Stimulated activated CD4-positive, alpha-beta T cell treated with anti-CD3 and anti-CD28 coated beads, Interleukin-15, amount 100 ng/mL, for 48 hours (primary cell): ENCODE measurements around the gene CHRNG.
"Not testable (repeated sequence)": the region's sequence is repeated elsewhere in the genome, so short reads cannot be mapped to it uniquely, and the experiment has no call there.

Experiments used
- DNase-seq, 2 donors: peaks; one replicate each; pipeline ENCODE4 v3.0.0-alpha.2; 2020; ENCODE audit warnings: low read depth in 2 of 2

The CHRNG gene

DNA sequence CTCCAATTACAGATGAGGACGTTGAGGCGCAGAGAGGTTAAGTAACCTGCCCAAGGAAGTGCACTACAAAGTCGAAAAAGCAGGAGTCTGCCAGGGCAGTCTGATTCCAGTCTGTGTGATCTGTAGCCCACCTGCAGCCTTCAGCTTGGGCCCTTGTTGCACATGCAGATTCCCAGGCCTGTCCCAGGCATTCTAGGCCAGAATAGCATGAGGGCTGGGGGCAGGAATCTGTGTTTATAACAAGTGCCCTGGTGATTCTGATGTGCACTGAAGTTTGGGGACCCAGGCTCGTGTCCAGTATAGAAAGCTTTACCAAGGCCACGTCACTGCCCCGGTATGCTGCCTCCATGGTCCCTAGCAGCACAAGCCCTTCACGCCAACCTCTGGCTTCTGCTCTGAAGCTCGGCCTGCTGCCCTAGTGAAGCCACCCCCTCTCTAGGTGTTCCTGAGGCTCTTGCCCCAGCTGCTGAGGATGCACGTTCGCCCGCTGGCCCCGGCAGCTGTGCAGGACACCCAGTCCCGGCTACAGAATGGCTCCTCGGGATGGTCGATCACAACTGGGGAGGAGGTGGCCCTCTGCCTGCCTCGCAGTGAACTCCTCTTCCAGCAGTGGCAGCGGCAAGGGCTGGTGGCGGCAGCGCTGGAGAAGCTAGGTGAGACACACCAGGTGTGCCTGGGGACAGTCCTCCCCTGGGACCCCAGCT, 4.6 kb downstream of the CHRNG start:
- DNase-seq = no peak

DNA sequence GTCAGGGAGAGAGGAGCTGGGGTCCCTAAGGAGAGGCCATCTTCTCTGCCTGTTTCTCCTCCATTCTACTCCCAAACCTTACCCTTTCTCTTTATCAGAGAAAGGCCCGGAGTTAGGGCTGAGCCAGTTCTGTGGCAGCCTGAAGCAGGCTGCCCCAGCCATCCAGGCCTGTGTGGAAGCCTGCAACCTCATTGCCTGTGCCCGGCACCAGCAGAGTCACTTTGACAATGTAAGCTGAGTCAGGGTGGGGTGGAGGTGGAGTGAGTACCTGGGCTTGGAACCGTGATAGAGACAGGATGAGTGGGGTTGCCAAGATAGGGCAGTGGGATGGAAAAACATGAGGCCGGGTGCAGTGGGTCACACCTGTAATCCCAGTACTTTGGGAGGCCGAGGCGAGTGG, 5.2 kb downstream of the CHRNG start:
- no peak for DNase-seq

GRCh38 chr2:232545511-232546375, 6.3 kb downstream of the CHRNG start:
- no peak for DNase-seq

DNA sequence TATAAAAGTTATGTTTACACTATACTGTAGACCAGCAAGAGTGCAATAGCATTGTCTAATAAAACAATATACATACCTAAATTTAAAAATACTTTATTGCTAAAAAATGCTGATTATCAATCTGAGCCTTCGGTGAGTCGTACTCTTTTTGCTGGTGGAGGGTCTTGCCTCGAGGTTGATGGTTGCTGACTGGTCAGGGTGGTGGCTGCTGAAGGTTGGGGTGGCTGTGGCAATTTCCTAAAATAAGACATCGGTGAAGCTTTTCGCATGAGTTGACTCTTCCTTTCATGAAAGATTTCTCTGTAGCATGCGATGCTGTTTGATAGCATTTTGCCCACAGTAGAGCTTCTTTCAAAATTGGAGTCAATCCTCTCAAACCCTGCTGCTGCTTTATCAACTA, 8.5 kb downstream of the CHRNG start:
- DNase-seq = no peak

DNA sequence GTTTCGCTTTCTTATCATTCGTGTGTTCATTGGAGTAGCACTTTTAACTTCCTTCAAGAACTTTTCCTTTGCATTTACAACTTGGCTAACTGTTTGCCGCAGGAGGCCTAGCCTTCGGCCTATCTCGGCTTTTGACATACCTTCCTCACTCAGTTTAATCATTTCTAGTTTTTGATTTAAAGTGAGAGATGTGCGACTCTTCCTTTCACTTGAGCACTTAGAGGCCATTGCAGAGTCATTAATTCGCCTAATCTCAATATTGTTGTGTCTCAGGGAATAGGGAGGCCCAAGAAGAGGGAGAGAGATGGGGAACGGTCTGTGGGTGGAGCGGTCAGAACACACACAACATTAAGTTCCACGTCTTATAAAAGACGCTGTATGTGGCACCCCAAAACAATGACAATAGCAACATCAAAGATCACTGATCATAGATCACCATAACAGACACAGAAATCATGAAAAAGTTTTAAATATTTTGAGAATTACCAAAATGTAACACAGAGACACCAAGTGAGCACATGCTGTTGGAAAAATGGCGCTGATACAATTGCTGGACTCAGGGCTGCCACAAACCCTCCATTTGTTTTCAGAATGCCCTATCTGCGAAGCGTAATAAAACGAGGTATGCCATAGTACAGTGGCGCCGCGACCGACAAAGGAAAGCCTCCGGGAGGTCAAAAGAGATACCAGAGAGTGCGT, 10.3 kb downstream of the CHRNG start:
- DNase-seq = no peak

GRCh38 chr2:232550354-232551249, 11.1 kb downstream of the CHRNG start, which contains the start of the genes EIF4E2 and TIGD1:
TSS of gene EIF4E2 (plus strand) at chr2:232550689. CDS start at chr2:232550725, 36 bp downstream.
TSS of gene TIGD1 (minus strand) at chr2:232550557. CDS start at chr2:232549882, 675 bp downstream.
- peak; percentile 91 to 92 for DNase-seq

DNA sequence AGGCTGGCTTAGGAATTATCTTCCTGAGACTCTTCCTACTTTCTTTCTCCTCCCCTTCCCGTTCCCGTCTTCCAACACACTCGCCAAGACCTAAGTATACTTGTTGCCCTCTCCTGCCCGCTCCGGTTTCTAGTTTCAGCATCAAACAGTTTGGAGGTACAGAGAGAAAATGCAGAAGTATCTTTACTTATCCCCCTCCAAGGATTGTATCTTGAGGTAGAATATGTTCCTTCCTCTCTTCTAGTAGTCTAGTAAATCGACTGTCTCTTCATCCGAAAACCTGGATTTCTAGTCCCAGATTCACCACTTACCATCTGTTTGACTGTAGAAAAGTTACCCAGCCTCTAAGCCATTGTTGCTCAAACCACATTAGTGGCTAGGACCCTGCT, 11.8 kb downstream of the CHRNG start:
- DNase-seq = no peak

GRCh38 chr2:232551776-232552175, 12.3 kb downstream of the CHRNG start:
- DNase-seq = no peak

DNA sequence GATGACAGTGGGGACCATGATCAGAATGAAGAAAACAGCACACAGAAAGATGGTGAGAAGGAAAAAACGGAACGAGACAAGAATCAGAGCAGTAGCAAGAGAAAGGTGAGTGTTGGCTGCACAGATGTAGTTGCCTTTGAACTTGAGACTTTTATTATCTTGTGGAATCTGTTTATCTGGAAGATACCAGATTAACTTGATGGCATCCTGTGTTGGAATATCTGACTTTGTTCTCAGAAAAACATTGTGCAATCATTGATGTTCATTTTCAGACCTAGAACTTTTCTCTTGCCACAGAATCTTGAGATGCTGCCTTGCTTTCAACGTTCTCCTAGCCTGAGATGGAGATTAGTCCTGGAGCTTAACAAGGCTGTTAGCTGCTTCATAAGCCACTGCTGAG, 16.9 kb downstream of the CHRNG start:
- no peak for DNase-seq

- no peak for DNase-seq
Measured at GRCh38 chr2:232562515-232563151, 23.1 kb downstream of the CHRNG start.

GRCh38 chr2:232563580-232563979, 24.1 kb downstream of the CHRNG start:
- no peak for DNase-seq

GRCh38 chr2:232567721-232568120, 28.2 kb downstream of the CHRNG start:
- DNase-seq = no peak

- no peak for DNase-seq
Measured at GRCh38 chr2:232568161-232568560, 28.7 kb downstream of the CHRNG start.

DNA sequence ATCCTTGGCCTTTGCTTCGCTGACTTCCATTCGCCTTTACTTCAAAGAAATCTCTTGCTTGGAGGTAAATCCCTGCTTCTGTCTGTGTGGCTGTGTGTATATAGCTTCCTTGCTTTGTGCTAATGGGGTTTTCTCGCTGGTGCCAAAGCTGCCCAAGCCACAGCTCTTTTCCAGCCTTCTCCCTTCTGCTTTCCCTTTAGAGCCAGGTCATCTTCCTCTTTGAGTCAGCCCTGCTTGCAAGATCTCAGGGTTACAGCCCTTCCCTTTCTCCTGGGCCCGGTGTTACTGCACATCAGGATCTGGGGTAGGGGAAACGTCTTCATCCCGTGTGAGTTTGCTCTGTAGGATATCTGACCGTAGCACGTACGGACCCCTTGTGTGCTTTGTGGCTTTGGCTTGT, 30.0 kb downstream of the CHRNG start:
- DNase-seq = no peak

DNA sequence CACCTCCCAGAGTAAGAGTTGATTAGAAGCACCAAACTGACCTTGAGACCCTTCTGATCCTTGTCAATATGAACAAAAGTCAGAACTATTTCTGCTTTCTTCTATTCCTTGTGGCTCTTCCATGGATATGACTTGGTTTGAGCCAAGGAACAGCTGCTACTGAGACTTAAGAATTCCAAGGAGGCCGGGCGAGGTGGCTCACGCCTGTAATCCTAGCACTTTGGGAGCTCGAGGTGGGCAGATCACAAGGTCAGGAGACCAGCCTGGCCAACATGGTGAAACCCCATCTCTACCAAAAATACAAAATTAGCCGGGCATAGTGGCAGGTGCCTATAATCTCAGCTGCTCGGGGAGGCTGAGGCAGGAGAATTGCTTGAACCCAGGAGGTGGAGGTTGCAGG, 31.0 kb downstream of the CHRNG start:
- DNase-seq = not testable (repeated sequence)

- no peak for DNase-seq
Measured at GRCh38 chr2:232571026-232571474, 31.6 kb downstream of the CHRNG start.

GRCh38 chr2:232573042-232573441, 33.5 kb downstream of the CHRNG start:
- DNase-seq = no peak

DNA sequence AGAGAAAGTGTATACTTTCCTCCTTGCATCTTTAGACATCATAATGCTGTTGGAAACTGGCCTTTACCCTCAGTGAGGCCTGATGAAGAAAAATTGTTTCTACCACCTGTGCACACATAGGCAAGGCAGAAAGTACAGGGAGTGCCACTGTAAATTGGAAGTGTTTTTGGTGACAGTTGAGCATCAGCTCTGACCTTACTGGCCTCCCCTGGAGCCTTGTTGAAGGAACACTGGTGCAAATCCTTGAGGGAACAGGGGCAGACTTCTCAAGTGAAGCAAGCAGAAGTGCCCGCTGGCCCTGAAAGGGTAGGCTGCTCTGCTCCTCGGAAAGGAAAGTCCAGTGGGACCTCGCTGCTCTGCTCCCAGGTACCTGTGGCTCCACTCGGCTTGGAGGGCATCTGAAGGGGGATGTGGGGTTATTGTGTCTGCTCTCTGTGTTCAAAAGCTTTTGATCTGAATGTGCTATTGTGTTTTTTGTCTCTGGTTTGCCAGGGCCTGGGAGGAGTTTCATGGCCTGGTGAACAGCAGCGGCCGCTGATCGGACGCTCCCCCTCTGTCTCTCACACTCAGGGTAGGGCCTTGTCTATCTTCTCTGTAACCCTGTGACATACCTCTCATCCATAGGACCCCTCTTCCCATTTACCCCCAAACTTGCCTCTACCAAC, 34.4 kb downstream of the CHRNG start:
- no peak for DNase-seq

DNA sequence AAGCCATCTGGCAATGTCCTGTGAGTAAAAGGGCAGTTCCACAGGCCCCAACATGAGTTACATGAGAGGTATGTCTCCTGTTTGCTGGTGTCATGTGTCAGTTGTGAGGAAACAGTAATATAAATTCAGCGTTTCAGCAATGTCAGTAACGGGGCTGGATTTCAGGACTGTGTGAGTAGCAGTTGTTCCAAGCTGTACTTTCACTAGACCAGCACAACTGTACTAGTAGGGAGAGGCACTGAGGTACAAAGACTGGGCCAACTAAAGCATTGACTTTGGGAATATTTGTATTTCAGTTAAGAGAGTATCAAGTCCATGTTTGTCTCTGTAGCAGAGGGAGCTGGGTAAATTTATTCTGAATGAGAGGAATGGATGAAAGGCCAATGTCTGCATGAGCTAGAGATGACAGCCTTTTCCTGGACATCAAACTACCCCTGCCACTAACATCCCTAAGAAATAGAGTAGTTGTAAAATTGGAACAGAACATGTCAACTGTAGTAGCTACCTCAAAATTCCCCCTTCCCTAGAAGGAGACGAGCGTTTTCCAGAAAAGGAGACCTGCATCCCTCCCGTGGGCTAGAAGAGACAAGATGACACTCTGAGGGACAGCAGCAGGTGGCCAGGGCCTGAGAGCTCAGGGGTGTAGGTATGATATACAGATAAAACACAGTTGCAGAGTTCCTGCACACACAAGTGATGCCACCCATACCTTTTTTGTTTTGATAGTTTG, 35.3 kb downstream of the CHRNG start:
- no peak for DNase-seq

DNA sequence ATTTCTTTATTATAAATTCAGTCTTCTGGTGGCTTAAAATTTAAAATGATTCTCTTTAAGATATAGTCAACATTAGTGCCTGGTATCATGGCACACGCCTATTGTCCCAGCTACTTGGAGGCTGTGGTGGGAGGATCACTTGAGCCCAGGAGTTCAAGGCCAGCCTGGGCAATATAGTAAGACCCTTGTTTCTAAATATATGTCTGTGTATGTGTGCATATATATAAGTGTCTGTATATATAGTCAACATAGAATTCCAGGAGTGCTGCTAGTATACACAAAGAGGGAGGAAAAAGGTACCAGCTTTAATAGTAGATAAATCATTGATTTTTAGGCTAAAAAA, 35.9 kb downstream of the CHRNG start:
- DNase-seq = no peak
